GM06990 (cell line): Measurements from ENCODE around the gene HSPA8.

ENCODE experiments used
- DNase-seq: peaks from one replicate; pipeline ENCODE4 v3.0.0-alpha.2; 2011; ENCODE audit not compliant: insufficient read length; ENCODE audit errors: extremely low read depth
- H3K27me3 ChIP-seq: replicated peaks from 2 replicates; pipeline ENCODE4 v1.6.0; 2011; ENCODE audit warnings: low read length; ENCODE audit not compliant: control insufficient read depth, insufficient read depth
- H3K36me3 ChIP-seq: 2 replicates; pipeline ENCODE4 v1.5.1; 2011; ENCODE audit warnings: low read length; ENCODE audit not compliant: control insufficient read depth, insufficient read depth
- H3K4me3 ChIP-seq: replicated peaks from 2 replicates; pipeline ENCODE4 v1.5.1; 2011; ENCODE audit warnings: low read depth, mild to moderate bottlenecking, control low read depth, low read length
- TF ChIP-seq, protein P1 (sequence below): IDR thresholded peaks from 2 replicates; pipeline ENCODE4 v1.5.1; 2011; ENCODE audit warnings: low read length, control low read depth, mild to moderate bottlenecking, inconsistent platforms; ENCODE audit not compliant: insufficient read depth, poor library complexity, severe bottlenecking

Gene HSPA8

DNA sequence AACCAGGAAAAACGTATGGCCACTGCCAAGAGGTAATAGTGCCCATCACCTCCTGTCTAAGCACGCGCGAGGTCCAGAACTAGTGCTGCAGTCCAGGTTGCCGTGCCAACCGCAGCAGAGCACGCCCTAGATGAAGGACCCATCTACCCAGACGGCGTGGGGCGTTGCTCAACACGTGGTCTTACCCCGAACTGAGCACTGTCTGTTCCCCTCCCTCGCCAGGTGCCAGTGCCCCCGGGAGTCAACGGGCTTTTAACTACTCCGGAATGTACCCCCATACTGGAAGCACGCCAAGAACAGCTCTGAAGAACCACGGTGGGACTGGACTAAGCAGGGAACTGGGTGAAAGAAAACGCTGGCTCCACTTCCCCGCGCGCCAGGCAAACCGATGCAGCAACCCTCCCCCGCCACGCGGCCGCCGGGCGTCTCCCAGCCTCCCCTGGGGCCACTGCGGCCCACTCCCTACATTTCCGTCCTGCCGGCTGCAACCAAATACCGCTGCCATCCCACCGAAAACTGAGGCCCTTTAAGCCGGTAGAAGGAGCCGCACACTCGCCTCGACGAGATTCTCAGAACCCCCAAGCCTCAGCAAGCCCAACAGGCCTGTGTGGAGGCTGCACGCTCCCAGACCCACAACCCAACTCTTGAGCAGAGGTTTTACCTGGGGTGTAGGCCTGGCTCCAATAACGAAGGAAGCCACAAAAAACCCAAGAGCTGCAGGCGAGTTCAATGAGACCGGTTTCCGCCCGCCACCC, at the start of gene HSPA8:
Gene HSPA8 (minus strand): TSS at position 734 of the 755 bp plus-strand sequence. CDS start 812 bp downstream, outside the sequence.
- TF ChIP-seq, protein P1, sequence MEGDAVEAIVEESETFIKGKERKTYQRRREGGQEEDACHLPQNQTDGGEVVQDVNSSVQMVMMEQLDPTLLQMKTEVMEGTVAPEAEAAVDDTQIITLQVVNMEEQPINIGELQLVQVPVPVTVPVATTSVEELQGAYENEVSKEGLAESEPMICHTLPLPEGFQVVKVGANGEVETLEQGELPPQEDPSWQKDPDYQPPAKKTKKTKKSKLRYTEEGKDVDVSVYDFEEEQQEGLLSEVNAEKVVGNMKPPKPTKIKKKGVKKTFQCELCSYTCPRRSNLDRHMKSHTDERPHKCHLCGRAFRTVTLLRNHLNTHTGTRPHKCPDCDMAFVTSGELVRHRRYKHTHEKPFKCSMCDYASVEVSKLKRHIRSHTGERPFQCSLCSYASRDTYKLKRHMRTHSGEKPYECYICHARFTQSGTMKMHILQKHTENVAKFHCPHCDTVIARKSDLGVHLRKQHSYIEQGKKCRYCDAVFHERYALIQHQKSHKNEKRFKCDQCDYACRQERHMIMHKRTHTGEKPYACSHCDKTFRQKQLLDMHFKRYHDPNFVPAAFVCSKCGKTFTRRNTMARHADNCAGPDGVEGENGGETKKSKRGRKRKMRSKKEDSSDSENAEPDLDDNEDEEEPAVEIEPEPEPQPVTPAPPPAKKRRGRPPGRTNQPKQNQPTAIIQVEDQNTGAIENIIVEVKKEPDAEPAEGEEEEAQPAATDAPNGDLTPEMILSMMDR, result no peak
- no peak for DNase-seq
- H3K27me3 ChIP-seq, result no peaks in the 10 kb centered on the region
- H3K4me3 ChIP-seq, result peak within 1 kb of the TSS; percentile 89
- peaks cover 26% of the 10 kb centered on the region for H3K36me3 ChIP-seq

DNA sequence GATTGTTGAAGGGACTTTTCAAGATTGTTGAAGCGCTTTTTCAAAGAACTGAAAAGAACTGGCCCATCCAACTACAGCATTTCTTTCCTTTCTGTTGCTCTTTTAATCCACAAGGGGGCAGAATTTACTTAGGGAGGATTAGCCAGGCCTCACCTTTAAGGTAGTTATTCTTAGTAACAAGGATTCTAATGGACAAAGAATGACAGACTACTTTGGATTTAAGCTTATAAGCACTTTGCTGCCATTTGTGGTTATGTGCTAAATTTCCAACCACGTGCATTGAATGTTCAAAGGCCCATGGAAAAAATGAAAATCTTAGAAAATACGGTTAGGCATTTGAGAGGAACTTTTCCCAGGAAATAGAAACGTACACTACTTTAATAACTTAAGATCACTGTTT, 49.5 kb upstream of the HSPA8 start:
- no peaks in the 10 kb centered on the region for H3K36me3 ChIP-seq
- no peaks in the 10 kb centered on the region for H3K27me3 ChIP-seq
- no peak overlapping the region for H3K4me3 ChIP-seq
- TF ChIP-seq, protein P1, result peak; percentile 63
- peak; percentile 9 for DNase-seq

DNA sequence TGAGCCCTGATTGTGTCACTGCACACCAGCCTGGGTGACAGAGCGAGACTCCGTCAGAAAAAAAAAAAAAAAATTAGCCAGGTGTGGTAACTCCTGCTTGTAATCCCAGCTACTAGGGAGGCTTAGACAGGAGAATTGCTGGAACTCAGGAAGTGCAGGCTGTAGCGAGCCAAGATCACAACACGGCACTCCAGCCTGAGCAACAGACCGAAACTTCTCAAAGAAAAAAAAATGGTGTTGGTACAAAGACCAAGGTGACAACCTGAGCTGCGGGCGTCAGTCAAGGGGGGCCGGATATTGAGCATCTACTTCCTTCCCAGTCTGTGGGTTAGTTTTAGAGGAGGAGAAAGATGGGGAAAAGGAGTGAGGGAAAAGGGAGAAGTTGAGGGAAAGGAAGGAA, 48.5 kb upstream of the HSPA8 start:
- no peak for DNase-seq
- TF ChIP-seq, protein P1, result no peak
- Histone ChIP-seq H3K27me3 (no peaks in the 10 kb centered on the region), H3K36me3 (no peaks in the 10 kb centered on the region), H3K4me3 (no peak overlapping the region)

DNA sequence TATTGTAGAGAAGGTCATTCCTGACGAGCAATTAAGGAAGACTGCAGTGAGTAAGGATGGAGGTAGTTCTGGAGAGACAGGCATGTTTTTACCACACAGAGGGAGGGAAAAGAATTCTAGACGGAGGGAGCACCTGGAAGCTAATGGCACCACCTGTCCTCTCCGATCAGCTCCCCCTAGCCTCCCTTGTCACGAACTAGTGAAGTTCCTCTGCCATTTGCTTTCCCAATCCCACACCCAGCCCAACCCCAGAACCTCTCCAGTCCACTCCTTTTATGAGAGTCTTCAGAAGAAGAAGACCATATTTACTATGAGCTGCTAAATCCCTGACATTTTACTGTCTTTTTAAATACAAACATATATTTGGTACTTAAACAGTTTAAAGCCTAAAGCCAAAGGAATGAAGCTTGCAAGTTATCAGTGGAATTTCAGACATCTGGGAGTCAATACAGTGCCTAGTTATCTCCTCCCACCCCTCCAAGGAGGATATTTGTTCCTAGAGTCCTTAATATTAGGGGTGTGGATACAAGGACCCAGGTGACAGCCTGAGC, 46.1 kb upstream of the HSPA8 start:
- H3K27me3 ChIP-seq, result no peaks in the 10 kb centered on the region
- H3K36me3 ChIP-seq, result no peaks in the 10 kb centered on the region
- no peak for DNase-seq
- H3K4me3 ChIP-seq, result no peak overlapping the region
- TF ChIP-seq, protein P1, result no peak

DNA sequence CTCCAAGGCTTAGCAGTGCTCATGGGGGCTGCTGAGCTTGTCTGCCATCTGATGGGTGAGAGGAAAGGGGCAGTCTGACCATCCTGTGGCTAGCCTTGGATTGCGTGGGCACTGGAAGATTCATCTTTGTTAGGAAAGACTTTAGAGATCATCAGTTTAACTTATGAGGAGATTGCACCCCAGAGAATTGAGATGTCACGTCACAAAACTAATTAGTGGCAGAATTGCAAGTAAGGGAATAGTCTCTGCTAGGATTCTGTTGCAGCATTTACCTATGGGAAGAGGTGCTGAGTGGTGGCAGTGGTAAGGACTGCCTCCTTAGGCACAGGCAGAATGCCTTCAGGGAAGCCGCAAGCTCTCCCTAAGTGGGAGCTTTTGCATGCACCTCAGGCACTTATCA, 42.8 kb upstream of the HSPA8 start:
- no peak for DNase-seq
- Histone ChIP-seq H3K27me3 (no peaks in the 10 kb centered on the region), H3K4me3 (no peak overlapping the region), H3K36me3 (no peaks in the 10 kb centered on the region)
- TF ChIP-seq, protein P1, result no peak
